Keratinocyte (primary cell): ENCODE measurements around the gene USP47. TPM values are rescaled to one million over a fixed set of nuclear protein-coding genes. Genes with fewer than 3 reads are reported as not detected.

Experiments
- DNase-seq: peaks from one replicate; pipeline ENCODE4 v3.0.0-alpha.2; 2011; ENCODE audit warnings: low read depth, missing footprints, low spot score
- FAIRE-seq: peaks from 2 replicates; lab custom pipeline; 2011; peaks lifted over from hg19 to GRCh38; lab: Jason Lieb, UNC
- H2AFZ ChIP-seq: 2 replicates; pipeline ENCODE4 v1.6.0; 2012; ENCODE audit warnings: low read length, control low read depth, inconsistent platforms; ENCODE audit not compliant: control insufficient read depth
- H3K27ac ChIP-seq: 2 replicates; pipeline ENCODE4 v1.5.1; 2011; ENCODE audit warnings: low read length; ENCODE audit not compliant: control insufficient read depth, insufficient read depth
- H3K27me3 ChIP-seq: 3 replicates; pipeline ENCODE4 v1.6.0; 2011; ENCODE audit warnings: low read length; ENCODE audit not compliant: control insufficient read depth, insufficient read depth; ENCODE audit errors: extremely low read depth
- H3K36me3 ChIP-seq, 2 experiments: 2 replicates in 1 of 2; 3 replicates in 1 of 2; pipeline ENCODE4 v1.5.1; 2011; ENCODE audit warnings: low read length in 2 of 2, mild to moderate bottlenecking in 1 of 2; ENCODE audit not compliant: control insufficient read depth in 2 of 2, insufficient read depth in 2 of 2; ENCODE audit errors: extremely low read depth in 1 of 2
- H3K4me1 ChIP-seq: 3 replicates; pipeline ENCODE4 v1.5.1; 2011; ENCODE audit warnings: low read length; ENCODE audit not compliant: control insufficient read depth, insufficient read depth; ENCODE audit errors: extremely low read depth
- H3K4me2 ChIP-seq: 3 replicates; pipeline ENCODE4 v1.6.0; 2011; ENCODE audit warnings: low read depth, low read length; ENCODE audit not compliant: control insufficient read depth, insufficient read depth; ENCODE audit errors: extremely low read depth
- H3K4me3 ChIP-seq, 3 experiments: fragments of 200-600 bp in 1 of 3; sonication (generic) in 1 of 3; 2 replicates in 2 of 3; 3 replicates in 1 of 3; pipeline ENCODE4 v1.5.1; 2011 to 2016; ENCODE audit warnings: low read length in 3 of 3, mild to moderate bottlenecking in 3 of 3, control low read depth in 2 of 3, inconsistent platforms in 1 of 3, low read depth in 1 of 3, mixed read lengths in 1 of 3, mixed run types in 1 of 3, moderate library complexity in 1 of 3; ENCODE audit not compliant: control insufficient read depth in 2 of 3, insufficient read depth in 2 of 3; ENCODE audit errors: extremely low read depth in 1 of 3
- H3K79me2 ChIP-seq: 2 replicates; pipeline ENCODE4 v1.6.0; 2012; ENCODE audit warnings: low read length; ENCODE audit not compliant: control insufficient read depth, insufficient read depth
- H3K9ac ChIP-seq: 3 replicates; pipeline ENCODE4 v1.6.0; 2011; ENCODE audit warnings: low read length; ENCODE audit not compliant: control insufficient read depth, insufficient read depth; ENCODE audit errors: extremely low read depth
- H3K9me1 ChIP-seq: 3 replicates; pipeline ENCODE4 v1.6.0; 2011; ENCODE audit warnings: low read length; ENCODE audit not compliant: control insufficient read depth, insufficient read depth; ENCODE audit errors: extremely low read depth
- H3K9me3 ChIP-seq: 2 replicates; pipeline ENCODE4 v1.5.1; 2012; ENCODE audit warnings: low read depth, low read length; ENCODE audit not compliant: control insufficient read depth
- H4K20me1 ChIP-seq: 3 replicates; pipeline ENCODE4 v1.6.0; 2011; ENCODE audit warnings: low read length; ENCODE audit not compliant: control insufficient read depth, insufficient read depth; ENCODE audit errors: extremely low read depth
- CTCF ChIP-seq, 3 experiments: IDR thresholded peaks in 1 of 3; conservative IDR thresholded peaks in 1 of 3; optimal IDR thresholded peaks in 1 of 3; 2 replicates in 2 of 3; 3 replicates in 1 of 3; pipeline versions ENCODE3 to v1.5.1; 2011; ENCODE audit warnings: low read length in 3 of 3, mild to moderate bottlenecking in 3 of 3, moderate library complexity in 2 of 3, control low read depth in 1 of 3, inconsistent platforms in 1 of 3; ENCODE audit not compliant: insufficient read depth in 2 of 3; ENCODE audit errors: extremely low read depth in 1 of 3
- EZH2 ChIP-seq: IDR thresholded peaks from one replicate; pipeline ENCODE4 v1.6.1; 2012; ENCODE audit warnings: inconsistent platforms, mild to moderate bottlenecking, low read length, moderate library complexity
- dilution Hi-C: fragments of 300-500 bp; cut with MboI; formaldehyde crosslinking; loops from one replicate; pipeline ENCODE4 v1.7.0; 2020; ENCODE audit warnings: low sequenced_read_pairs; ENCODE audit not compliant: extremely low pct_ligation_motif_present
- polyA plus RNA-seq, 5 experiments: library from polyadenylated mRNA; depleted of rRNA in 3 of 5; stranded (reverse) in 3 of 5; stranded (forward) in 1 of 5; unstranded in 1 of 5; fragments of >200 nt; gene quantifications; 1 replicate in 1 of 5; 2 replicates in 3 of 5; 3 replicates in 1 of 5; pipeline versions ENCODE4 v1.2.1 to v1.2.3, GENCODE V29; 2011 to 2012; ENCODE audit warnings: missing spikeins in 2 of 5, low read depth in 1 of 5, low replicate concordance in 1 of 5

Gene USP47
- polyA plus RNA-seq, 1 donor (not counting 4 experiments of a cell fraction or from before 2014, with no cell fraction given) = 22.4 TPM

DNA sequence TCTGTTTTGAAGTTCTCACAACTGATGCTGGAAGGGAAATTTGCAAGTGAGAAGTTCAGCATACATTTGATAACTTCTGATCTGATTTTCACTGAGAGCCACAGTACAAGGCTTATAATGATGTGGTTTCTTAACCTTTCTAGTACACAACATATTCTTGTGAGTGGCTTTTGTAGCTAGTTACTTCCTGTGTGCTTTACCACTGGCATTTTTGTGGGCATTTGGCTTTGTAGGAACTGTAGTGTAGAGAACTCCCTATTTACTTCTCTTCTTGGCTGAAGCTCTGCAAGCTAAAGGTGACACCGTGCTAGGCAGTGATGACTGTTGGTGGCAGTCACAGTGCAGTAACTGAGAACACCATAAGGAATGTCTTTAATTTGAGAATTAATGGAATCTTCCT lies 14.9 kb downstream of the USP47 start:
- Histone ChIP-seq H2AFZ (no peak overlapping the region), H3K4me3 (no peak overlapping the region), H3K9me1 (peaks cover 2% of the 10 kb centered on the region), H3K4me2 (peak overlapping the region; percentile 38), H3K27ac (no peak overlapping the region), H3K79me2 (peaks cover 87% of the 10 kb centered on the region), H3K9ac (no peak overlapping the region), H3K36me3 (no peaks in the 10 kb centered on the region), H3K4me1 (peaks cover 9% of the 10 kb centered on the region), H3K9me3 (no peaks in the 10 kb centered on the region), H3K27me3 (no peaks in the 10 kb centered on the region), H4K20me1 (peaks cover 7% of the 10 kb centered on the region)
- DNase-seq (no peak), FAIRE-seq (no peak)
- dilution Hi-C loops = no loop called here
- TF ChIP-seq EZH2 (no peak), CTCF (optimal IDR thresholded peaks at IDR 0.05 in 1 of 3, IDR thresholded peaks at IDR 0.05 in 1 of 3, conservative IDR thresholded peaks at IDR 0.05 in 1 of 3; ENCODE audit: extremely low read depth in 1 of 3, insufficient read depth in 2 of 3, low read length in 3 of 3) (no peak)

DNA sequence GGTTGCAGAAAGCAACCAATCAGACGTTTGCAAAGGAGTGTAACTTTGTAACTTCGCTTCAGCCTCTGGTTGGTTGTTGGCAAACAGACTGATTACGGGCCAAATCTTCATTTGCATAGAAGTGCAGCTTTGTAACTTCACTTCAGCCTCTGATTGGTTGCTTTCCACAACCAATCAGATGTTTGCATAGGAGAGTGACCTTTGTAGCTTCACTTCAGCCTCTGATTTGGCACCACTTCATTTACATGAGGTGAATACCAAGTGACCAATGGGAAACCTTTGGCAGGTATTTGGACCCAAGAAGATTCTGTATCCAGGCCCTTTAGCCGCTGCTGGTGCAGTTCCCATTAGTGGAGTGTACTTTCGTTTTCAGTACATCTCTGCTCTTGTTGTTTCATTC lies 16.0 kb downstream of the USP47 start:
- dilution Hi-C loops = no loop called here
- H3K9me3 ChIP-seq = no peaks in the 10 kb centered on the region
- no peaks in the 10 kb centered on the region for H3K36me3 ChIP-seq
- TF ChIP-seq EZH2 (no peak), CTCF (optimal IDR thresholded peaks at IDR 0.05 in 1 of 3, IDR thresholded peaks at IDR 0.05 in 1 of 3, conservative IDR thresholded peaks at IDR 0.05 in 1 of 3; ENCODE audit: extremely low read depth in 1 of 3, insufficient read depth in 2 of 3, low read length in 3 of 3) (no peak)
- no peak for DNase-seq
- no peak overlapping the region for H3K9ac ChIP-seq
- no peak for FAIRE-seq
- no peak overlapping the region for H3K27ac ChIP-seq
- H3K4me3 ChIP-seq = no peak overlapping the region
- H3K4me1 ChIP-seq = peaks cover 7% of the 10 kb centered on the region
- H4K20me1 ChIP-seq = peaks cover 10% of the 10 kb centered on the region
- H3K9me1 ChIP-seq = peaks cover 2% of the 10 kb centered on the region
- H3K4me2 ChIP-seq = no peak overlapping the region
- H3K27me3 ChIP-seq = no peaks in the 10 kb centered on the region
- no peak overlapping the region for H2AFZ ChIP-seq
- peaks cover 84% of the 10 kb centered on the region for H3K79me2 ChIP-seq
